Esophagus squamous epithelium (tissue), 5 donors: ENCODE results near the gene KRT4. TPM values are rescaled to one million over a fixed set of nuclear protein-coding genes. Genes with fewer than 3 reads are reported as not detected.

Experiments
- DNase-seq: peaks from one replicate; lab custom pipeline; 2025; lab: John Stamatoyannopoulos, UW
- H3K27ac ChIP-seq, 4 donors: fragments of 200-600 bp; sonication (generic); one replicate each; pipeline ENCODE4 v1.5.1; 2016 to 2019; ENCODE audit warnings: mild to moderate bottlenecking in 1 of 4
- H3K27me3 ChIP-seq, 4 donors: fragments of 200-600 bp; sonication (generic); 1 replicate in 3 of 4; 2 replicates in 1 of 4; pipeline versions ENCODE4 v1.5.1 to v1.6.0; 2017 to 2021; ENCODE audit warnings: antibody characterized with exemption in 1 of 4
- H3K36me3 ChIP-seq, 3 donors: fragments of 200-600 bp; sonication (generic); one replicate each; pipeline ENCODE4 v1.5.1; 2016 to 2019
- H3K4me1 ChIP-seq, 3 donors: fragments of 200-600 bp; sonication (generic); one replicate each; pipeline ENCODE4 v1.5.1; 2017 to 2019
- H3K4me3 ChIP-seq, 4 donors: fragments of 200-600 bp; sonication (generic); 1 replicate in 3 of 4; 2 replicates in 1 of 4; pipeline ENCODE4 v1.5.1; 2016 to 2019; ENCODE audit warnings: mild to moderate bottlenecking in 2 of 4, moderate library complexity in 1 of 4
- H3K9me3 ChIP-seq, 3 donors: fragments of 200-600 bp; sonication (generic); one replicate each; pipeline ENCODE4 v1.5.1; 2016 to 2019
- POLR2A ChIP-seq, 4 donors: fragments of 450-650 bp; IDR thresholded peaks; one replicate each; pipeline ENCODE4 v1.6.1; 2017; ENCODE audit warnings: antibody characterized with exemption in 4 of 4, mild to moderate bottlenecking in 4 of 4, moderate library complexity in 3 of 4
- WGBS, 2 donors: methylation state at CpG; one replicate each; pipeline ENCODE4 v1.1.5; 2018; 5-methylcytosine and 5-hydroxymethylcytosine counted together
- intact Hi-C: fragments of 100-400 bp; cut with DNase I; formaldehyde crosslinking; loops from one replicate; pipeline ENCODE4 v1.15.0; 2022
- total RNA-seq, 4 donors: library from RNA; depleted of rRNA; stranded (reverse); fragments of >200 nt; gene quantifications; one replicate each; pipeline ENCODE4 v1.1.0, GENCODE V29; 2016
- TF ChIP-seq, protein P1 (sequence below), 6 experiments: fragments of 450-650 bp in 4 of 6; fragments of 200-600 bp in 2 of 6; sonication (generic) in 2 of 6; IDR thresholded peaks; one replicate each; pipeline ENCODE4 v1.5.1; 2016 to 2019; ENCODE audit warnings: antibody characterized with exemption in 6 of 6, mild to moderate bottlenecking in 4 of 6, moderate library complexity in 4 of 6
- donor health status: DM: yes; HTN: yes; CAD: no.

The KRT4 gene
- total RNA-seq, 4 donors from 2014 or later = 3,147 to 27,876 (median 8,563) TPM

- Histone ChIP-seq H3K9me3 (no peaks in the 10 kb centered on the region), H3K27ac (peak within 1 kb of the TSS; percentile 49 to 83 (median 73)), H3K4me3 (peak within 1 kb of the TSS in 2 of 4 donors; percentile 23 to 29), H3K36me3 (no peaks in the 10 kb centered on the region), H3K4me1 (peaks cover 3 to 47% (median 7%) of the 10 kb centered on the region in 3 donors), H3K27me3 (peaks cover 0 to 5% (median 0%) of the 10 kb centered on the region in 4 donors)
- DNase-seq = no peak
- 44 to 75% methylated on average over 3 to 6 of the region's 16 CpGs for WGBS, 2 donors
- no peak for TF ChIP-seq POLR2A (IDR thresholded peaks at IDR 0.05)
- TF ChIP-seq, protein P1, sequence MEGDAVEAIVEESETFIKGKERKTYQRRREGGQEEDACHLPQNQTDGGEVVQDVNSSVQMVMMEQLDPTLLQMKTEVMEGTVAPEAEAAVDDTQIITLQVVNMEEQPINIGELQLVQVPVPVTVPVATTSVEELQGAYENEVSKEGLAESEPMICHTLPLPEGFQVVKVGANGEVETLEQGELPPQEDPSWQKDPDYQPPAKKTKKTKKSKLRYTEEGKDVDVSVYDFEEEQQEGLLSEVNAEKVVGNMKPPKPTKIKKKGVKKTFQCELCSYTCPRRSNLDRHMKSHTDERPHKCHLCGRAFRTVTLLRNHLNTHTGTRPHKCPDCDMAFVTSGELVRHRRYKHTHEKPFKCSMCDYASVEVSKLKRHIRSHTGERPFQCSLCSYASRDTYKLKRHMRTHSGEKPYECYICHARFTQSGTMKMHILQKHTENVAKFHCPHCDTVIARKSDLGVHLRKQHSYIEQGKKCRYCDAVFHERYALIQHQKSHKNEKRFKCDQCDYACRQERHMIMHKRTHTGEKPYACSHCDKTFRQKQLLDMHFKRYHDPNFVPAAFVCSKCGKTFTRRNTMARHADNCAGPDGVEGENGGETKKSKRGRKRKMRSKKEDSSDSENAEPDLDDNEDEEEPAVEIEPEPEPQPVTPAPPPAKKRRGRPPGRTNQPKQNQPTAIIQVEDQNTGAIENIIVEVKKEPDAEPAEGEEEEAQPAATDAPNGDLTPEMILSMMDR (IDR thresholded peaks at IDR 0.05) = no peak
- intact Hi-C loops = no loop called here
Observed at GRCh38 chr12:52848661-52849255, 34.8 kb upstream of the KRT4 start, which contains the start of gene KRT78. TSS of gene KRT78 (minus strand) at chr12:52848994. CDS start at chr12:52848930, 64 bp downstream.

DNA sequence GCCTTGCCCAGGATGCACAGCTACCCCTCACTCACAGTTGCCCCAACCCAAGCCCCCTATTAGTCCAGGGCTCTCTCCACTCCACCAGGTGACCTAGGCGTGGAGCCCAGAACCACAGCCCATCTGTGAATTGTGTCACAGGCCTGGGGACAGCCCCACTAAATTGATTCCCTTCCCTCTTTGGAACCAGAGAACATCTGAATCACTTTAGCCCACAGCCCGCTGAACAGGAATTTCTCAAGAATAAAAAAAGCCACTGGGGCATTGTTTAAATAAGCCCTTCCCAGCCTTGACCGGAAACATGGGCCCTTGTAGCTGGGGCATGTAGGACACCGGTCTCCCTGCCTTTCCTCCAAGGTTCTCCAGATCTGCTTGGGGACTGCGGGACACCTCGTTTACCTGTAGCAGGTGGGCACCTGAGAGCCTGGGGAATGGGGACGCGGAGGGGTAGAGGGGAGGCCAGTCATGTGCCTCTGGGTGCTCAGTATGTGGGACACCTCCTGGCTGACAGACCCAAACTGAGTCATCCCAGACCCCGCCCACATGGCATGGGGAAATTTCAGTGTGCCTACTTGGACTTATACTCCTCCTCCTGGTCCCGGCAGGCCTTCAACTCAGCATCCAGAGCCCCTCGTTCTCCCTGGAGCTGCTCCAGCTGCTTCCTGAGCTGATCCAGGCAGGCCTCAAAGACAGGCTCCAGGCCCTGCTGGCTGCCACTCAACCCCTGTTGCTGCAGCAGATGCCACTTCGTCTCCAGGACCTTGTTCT is 33.6 kb upstream of the KRT4 start:
- intact Hi-C loops = no loop called here
- no peak for TF ChIP-seq POLR2A (IDR thresholded peaks at IDR 0.05)
- TF ChIP-seq, protein P1 (IDR thresholded peaks at IDR 0.05) = no peak
- Histone ChIP-seq H3K27me3 (peaks cover 0 to 5% (median 0%) of the 10 kb centered on the region in 4 donors), H3K27ac (peak overlapping the region; percentile 49 to 83 (median 73)), H3K4me1 (peaks cover 3 to 40% (median 7%) of the 10 kb centered on the region in 3 donors), H3K9me3 (no peaks in the 10 kb centered on the region), H3K4me3 (peak overlapping the region in 2 of 4 donors; percentile 23 to 29), H3K36me3 (no peaks in the 10 kb centered on the region)
- 57 to 65% methylated on average over 5 to 8 of the region's 12 CpGs for WGBS, 2 donors
- DNase-seq = no peak

- Histone ChIP-seq H3K27me3 (peaks cover 0 to 5% (median 0%) of the 10 kb centered on the region in 4 donors), H3K4me3 (peak overlapping the region in 2 of 4 donors; percentile 23 to 29), H3K9me3 (no peaks in the 10 kb centered on the region), H3K27ac (peak overlapping the region; percentile 49 to 83 (median 73)), H3K36me3 (no peaks in the 10 kb centered on the region), H3K4me1 (peaks cover 3 to 35% (median 7%) of the 10 kb centered on the region in 3 donors)
- WGBS, 2 donors = 64 to 67% methylated on average over 6 to 7 of the region's 8 CpGs
- no peak for TF ChIP-seq POLR2A (IDR thresholded peaks at IDR 0.05)
- TF ChIP-seq, protein P1 (IDR thresholded peaks at IDR 0.05) = no peak
- no peak for DNase-seq
- intact Hi-C loops = no loop called here
Observed at GRCh38 chr12:52846356-52846970, 32.5 kb upstream of the KRT4 start.

- peak overlapping the region in 3 of 4 donors; percentile 7 to 83 (median 74) for H3K27ac ChIP-seq
- intact Hi-C loops = no loop called here
Observed at GRCh38 chr12:52845946-52846345, 32.0 kb upstream of the KRT4 start.

More at GRCh38 chr12:52845946-52846345, 32.0 kb upstream of the KRT4 start:
- Histone ChIP-seq H3K27me3 (peaks cover 0 to 5% (median 0%) of the 10 kb centered on the region in 4 donors), H3K4me3 (no peak overlapping the region), H3K9me3 (no peaks in the 10 kb centered on the region), H3K4me1 (peaks cover 3 to 35% (median 7%) of the 10 kb centered on the region in 3 donors), H3K36me3 (no peaks in the 10 kb centered on the region)
- WGBS, 2 donors = 53 to 89% methylated on average over 1 of the region's 1 CpG
- DNase-seq = no peak
- TF ChIP-seq, protein P1 (IDR thresholded peaks at IDR 0.05) = no peak
- TF ChIP-seq POLR2A (IDR thresholded peaks at IDR 0.05) = no peak
